Mesodermal cell (in vitro differentiated cells): ENCODE measurements around the gene DENND2D.

Experiments used
- H3K27ac ChIP-seq: 2 replicates; pipeline ENCODE4 v1.7.0; 2013; ENCODE audit warnings: mild to moderate bottlenecking, low read depth, low read length, moderate library complexity; ENCODE audit not compliant: severe bottlenecking
- H3K36me3 ChIP-seq: 2 replicates; pipeline ENCODE4 v1.7.1; 2013; ENCODE audit warnings: mild to moderate bottlenecking, low read length, moderate library complexity; ENCODE audit not compliant: control insufficient read depth, insufficient read depth
- H3K4me1 ChIP-seq: one replicate; pipeline ENCODE4 v1.7.1; 2013; ENCODE audit warnings: mild to moderate bottlenecking, low read length; ENCODE audit not compliant: insufficient read depth, control insufficient read depth, poor library complexity, severe bottlenecking
- H3K4me3 ChIP-seq: 2 replicates; pipeline ENCODE4 v1.7.0; 2013; ENCODE audit warnings: low read length, control low read depth, mild to moderate bottlenecking; ENCODE audit not compliant: insufficient read depth, poor library complexity, severe bottlenecking; ENCODE audit errors: extremely low read depth
- H3K9me3 ChIP-seq: 2 replicates; pipeline ENCODE4 v1.7.1; 2013; ENCODE audit warnings: mild to moderate bottlenecking, low read length, moderate library complexity; ENCODE audit not compliant: control insufficient read depth
- WGBS, 2 experiments: methylation state at CpG; one replicate each; pipeline ENCODE4 v1.1.5; 2013; ENCODE audit warnings: missing lambda C conversion rate in 2 of 2; ENCODE audit not compliant: insufficient coverage in 2 of 2; 5-methylcytosine and 5-hydroxymethylcytosine counted together

The DENND2D gene

DNA sequence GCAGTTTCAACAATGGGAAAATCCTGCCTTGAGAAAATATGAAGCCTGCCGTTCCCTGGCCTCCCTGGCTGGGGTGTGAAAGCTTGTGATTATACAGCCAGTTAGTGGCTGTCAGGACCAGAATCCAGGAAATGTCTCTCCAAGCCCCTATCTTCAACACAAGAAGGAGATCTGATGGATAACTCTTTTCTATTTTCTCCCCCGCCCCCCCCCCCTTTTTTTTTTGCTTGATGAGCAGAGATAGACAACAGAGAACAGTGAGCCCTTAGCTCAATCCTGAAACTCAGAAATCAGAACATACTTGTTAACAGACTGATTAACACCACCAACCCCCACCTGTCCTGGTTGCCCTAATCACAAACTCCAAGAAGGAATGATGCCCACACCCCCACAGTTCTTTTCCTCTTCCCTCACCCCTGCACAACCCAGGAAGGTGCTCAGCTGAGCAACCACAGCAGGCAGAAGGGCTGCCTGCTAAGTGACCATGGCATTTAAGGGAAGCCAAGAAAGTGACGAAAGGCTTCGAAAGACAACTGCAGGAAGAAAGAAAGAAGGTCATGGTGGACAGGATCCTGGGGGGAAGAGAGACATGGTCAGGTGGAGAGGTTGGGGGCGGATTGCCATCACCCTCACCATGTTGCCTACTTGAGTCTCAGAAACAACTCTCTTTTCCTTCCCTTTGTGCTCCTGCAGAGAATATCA is 12.3 kb upstream of the DENND2D start:
- WGBS, 2 experiments, result 88 to 96% methylated on average over 2 to 3 of the region's 5 CpGs
- H3K4me1 ChIP-seq, result peaks cover 23% of the 10 kb centered on the region
- H3K27ac ChIP-seq, result no peak overlapping the region
- no peak overlapping the region for H3K4me3 ChIP-seq
- H3K9me3 ChIP-seq, result no peaks in the 10 kb centered on the region
- no peaks in the 10 kb centered on the region for H3K36me3 ChIP-seq

GRCh38 chr1:111211921-111212320 is 11.5 kb upstream of the DENND2D start:
- WGBS, 2 experiments, result 100% methylated on average over 1 of the region's 1 CpG

GRCh38 chr1:111209622-111210021 is 9.2 kb upstream of the DENND2D start:
- WGBS, 2 experiments, result 33 to 83% methylated on average over 1 to 3 of the region's 4 CpGs
- Histone ChIP-seq H3K27ac (no peak overlapping the region), H3K36me3 (no peaks in the 10 kb centered on the region), H3K9me3 (no peaks in the 10 kb centered on the region), H3K4me3 (no peak overlapping the region), H3K4me1 (peaks cover 14% of the 10 kb centered on the region)

More at GRCh38 chr1:111211921-111212320, 11.5 kb upstream of the DENND2D start:
- Histone ChIP-seq H3K27ac (no peak overlapping the region), H3K4me1 (peaks cover 23% of the 10 kb centered on the region), H3K9me3 (no peaks in the 10 kb centered on the region), H3K4me3 (no peak overlapping the region), H3K36me3 (no peaks in the 10 kb centered on the region)

GRCh38 chr1:111208921-111209320 is 8.5 kb upstream of the DENND2D start:
- H3K27ac ChIP-seq, result no peak overlapping the region
- no peaks in the 10 kb centered on the region for H3K9me3 ChIP-seq
- peaks cover 9% of the 10 kb centered on the region for H3K4me1 ChIP-seq
- 83% methylated on average over 1 of the region's 1 CpG; no CpG with 5 or more reads in 1 of the 2 experiments for WGBS, 2 experiments
- no peak overlapping the region for H3K4me3 ChIP-seq
- no peaks in the 10 kb centered on the region for H3K36me3 ChIP-seq

GRCh38 chr1:111205714-111206050 is 5.2 kb upstream of the DENND2D start:
- H3K4me1 ChIP-seq, result peaks cover 5% of the 10 kb centered on the region
- no CpG with 5 or more reads among the region's 2 CpGs for WGBS, 2 experiments
- no peak overlapping the region for H3K4me3 ChIP-seq
- H3K36me3 ChIP-seq, result no peaks in the 10 kb centered on the region
- H3K9me3 ChIP-seq, result no peaks in the 10 kb centered on the region
- H3K27ac ChIP-seq, result no peak overlapping the region

DNA sequence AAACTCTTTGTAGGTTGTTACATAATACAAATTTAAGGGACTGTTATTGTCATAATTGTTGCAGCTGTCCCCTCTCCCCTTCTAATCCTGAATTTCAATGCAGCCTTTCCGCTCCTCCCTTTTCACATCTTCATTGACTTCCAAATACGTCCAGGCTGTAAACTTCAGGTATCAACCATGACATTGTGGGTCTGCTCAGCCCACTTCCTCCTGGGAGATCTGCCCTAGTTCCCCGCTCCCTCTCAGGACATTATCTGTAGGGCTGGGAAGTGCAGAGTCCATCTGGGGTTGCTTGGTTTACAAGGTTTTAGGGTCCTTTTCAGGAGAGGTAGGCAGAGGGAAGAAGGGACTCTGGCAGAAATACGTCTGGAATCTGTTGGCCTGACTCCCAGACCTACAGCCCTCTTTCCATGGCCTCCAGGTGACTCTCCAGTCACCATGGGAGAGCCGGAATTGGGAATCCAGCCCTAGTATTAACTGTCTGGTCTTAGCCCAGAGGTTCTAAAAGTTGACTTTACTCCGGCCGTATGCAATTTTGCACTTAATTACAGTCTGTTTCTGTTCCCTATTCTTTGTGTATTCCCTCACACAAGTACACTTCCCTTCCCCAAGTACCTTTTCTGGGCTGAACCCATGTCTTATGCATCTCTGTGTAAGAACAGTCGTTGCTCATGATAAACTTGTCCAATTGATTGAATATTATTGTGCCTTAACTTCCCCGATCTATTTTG is 4.7 kb upstream of the DENND2D start:
- H3K4me3 ChIP-seq, result no peak overlapping the region
- 82 to 92% methylated on average over 7 to 8 of the region's 9 CpGs for WGBS, 2 experiments

GRCh38 chr1:111204201-111204982 is 3.9 kb upstream of the DENND2D start:
- Histone ChIP-seq H3K27ac (no peak overlapping the region), H3K4me1 (peaks cover 5% of the 10 kb centered on the region), H3K36me3 (no peaks in the 10 kb centered on the region), H3K4me3 (no peak overlapping the region), H3K9me3 (no peaks in the 10 kb centered on the region)
- WGBS, 2 experiments, result 95 to 98% methylated on average over 47 to 61 of the region's 61 CpGs

More for the DNA sequence above, 4.7 kb upstream of the DENND2D start:
- no peak overlapping the region for H3K27ac ChIP-seq
- H3K4me1 ChIP-seq, result peaks cover 5% of the 10 kb centered on the region
- no peaks in the 10 kb centered on the region for H3K9me3 ChIP-seq
- H3K36me3 ChIP-seq, result no peaks in the 10 kb centered on the region

DNA sequence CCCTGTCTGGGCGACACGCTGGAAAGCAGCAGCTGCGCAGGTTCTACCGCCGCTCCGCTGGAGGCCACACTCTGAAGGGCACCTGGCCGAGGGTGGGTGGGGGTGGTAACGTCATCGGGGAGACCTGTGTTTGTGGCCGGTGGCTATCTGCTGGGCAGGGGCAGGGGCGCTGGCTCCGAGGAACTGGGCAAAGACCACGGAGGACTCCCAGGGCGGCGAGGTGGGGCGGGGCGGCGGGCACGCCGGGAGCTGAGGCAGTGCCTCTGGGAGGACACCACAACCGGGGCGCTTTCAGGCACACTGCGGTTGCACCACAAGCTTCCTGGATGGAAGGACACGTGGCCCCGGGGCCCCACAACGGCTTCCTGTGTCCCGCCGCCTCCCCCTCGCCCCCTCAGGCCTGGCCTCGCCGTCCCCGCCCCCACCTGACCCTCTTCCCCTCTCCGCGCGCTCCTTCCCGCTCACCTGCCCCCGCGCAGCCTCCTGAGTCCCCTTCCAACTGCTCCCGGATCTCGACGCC is 3.3 kb upstream of the DENND2D start:
- H3K4me1 ChIP-seq, result peaks cover 5% of the 10 kb centered on the region
- whole genome bisulfite sequencing, 2 experiments, result 96 to 97% methylated on average over 17 to 36 of the region's 41 CpGs
- H3K4me3 ChIP-seq, result no peak overlapping the region
- H3K9me3 ChIP-seq, result no peaks in the 10 kb centered on the region
- no peaks in the 10 kb centered on the region for H3K36me3 ChIP-seq
- no peak overlapping the region for H3K27ac ChIP-seq

DNA sequence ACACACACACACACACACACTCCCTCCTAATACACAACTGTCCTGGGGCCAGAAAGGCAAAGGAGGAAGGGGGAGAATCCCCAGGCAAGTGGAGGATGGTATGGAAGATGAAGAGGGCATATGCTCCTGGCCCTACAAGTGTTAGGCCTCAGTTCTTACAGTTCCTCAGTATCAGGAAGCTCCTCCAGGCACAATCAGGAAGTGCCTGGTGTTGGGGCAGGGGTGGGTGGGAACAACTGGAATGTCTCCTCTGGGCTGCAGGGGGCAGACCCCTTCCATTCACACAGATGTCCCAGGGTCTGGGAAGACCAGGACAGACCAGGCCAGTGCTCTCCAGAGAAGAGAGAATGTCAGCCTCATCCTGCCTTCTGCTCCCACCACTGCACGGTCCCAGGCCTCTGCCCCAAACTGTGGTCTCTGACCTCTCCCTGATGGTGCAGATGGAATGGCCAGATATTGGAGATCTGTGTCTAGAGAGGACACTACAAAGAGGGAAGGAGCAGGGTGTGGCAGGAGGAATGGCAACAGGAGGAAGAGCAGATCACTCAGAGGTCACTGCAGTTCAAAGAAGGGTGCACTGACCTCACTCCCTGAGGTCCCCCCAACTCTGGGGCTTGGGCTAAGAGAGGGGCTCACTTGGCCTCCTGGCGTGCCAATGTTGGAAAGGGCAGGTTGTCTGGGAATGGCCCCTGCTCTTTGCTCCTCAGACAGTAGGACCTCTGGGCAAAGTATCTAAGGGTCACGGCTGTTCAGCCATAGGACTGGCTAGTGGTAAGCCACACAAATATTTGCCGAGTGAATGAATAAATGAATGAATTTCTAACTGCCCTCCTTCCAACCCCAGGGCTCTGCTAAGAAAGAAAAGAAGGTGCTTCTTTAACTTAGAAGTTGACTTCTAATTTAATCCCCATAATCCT is 2.5 kb upstream of the DENND2D start:
- Histone ChIP-seq H3K4me1 (peaks cover 5% of the 10 kb centered on the region), H3K4me3 (no peak overlapping the region), H3K36me3 (no peaks in the 10 kb centered on the region), H3K9me3 (no peaks in the 10 kb centered on the region), H3K27ac (no peak overlapping the region)
- 90 to 100% methylated on average over 1 to 3 of the region's 4 CpGs for WGBS, 2 experiments

DNA sequence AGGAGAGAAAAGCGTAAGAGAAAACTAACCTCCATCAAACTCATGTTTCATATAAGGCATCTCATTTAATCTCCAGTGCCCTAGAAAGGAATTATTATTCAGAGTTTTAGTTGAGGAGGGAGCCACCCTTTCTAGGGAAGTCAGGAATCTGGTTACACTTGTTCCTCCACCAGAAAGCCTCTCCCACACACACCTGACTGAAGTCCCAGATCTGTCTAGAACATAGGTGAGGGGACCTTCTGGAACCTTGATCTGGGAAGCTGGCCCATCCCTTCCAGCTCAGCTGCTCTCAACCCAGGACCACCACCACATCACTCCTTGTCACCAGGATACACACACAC is 1.9 kb upstream of the DENND2D start:
- no CpG with 5 or more reads among the region's 1 CpG for WGBS, 2 experiments
- no peak overlapping the region for H3K27ac ChIP-seq

More for the DNA sequence above, 1.9 kb upstream of the DENND2D start:
- Histone ChIP-seq H3K9me3 (no peaks in the 10 kb centered on the region), H3K4me1 (peaks cover 5% of the 10 kb centered on the region), H3K36me3 (no peaks in the 10 kb centered on the region), H3K4me3 (no peak overlapping the region)
